GM12878 (cell line): ENCODE data around the gene HSPB7. TPM values are rescaled to one million over a fixed set of nuclear protein-coding genes. Genes with fewer than 3 reads are reported as not detected.

ENCODE experiments used
- ATAC-seq: fragments of 200-7000 bp; cut with Tn5 transposase; 3 replicates; pipeline ENCODE4 v1.9.1; 2020; ENCODE audit warnings: mild to moderate bottlenecking, moderate library complexity
- BruUV-seq: library from RNA; stranded (reverse); fragments of 400-500 nt; replicated peaks from 2 replicates; lab custom pipeline; 2021; lab: Mats Ljungman, UMichigan
- CTCF ChIA-PET: fragments of 300-600 bp; sonication (Branson Sonifier 250); formaldehyde crosslinking; extraction: SDS; loops from one replicate; lab custom pipeline; 2021; ENCODE audit warnings: inconsistent platforms; lab: Yijun Ruan, JAX
- POLR2A ChIA-PET: fragments of 350-600 bp; formaldehyde crosslinking; extraction: SDS; loops from one replicate; lab custom pipeline; 2021; ENCODE audit warnings: inconsistent platforms; lab: Charles Lee
- RAD21 ChIA-PET: fragments of 300-600 bp; sonication (Branson Sonifier 250); formaldehyde crosslinking; loops from one replicate; lab custom pipeline; 2023; ENCODE audit warnings: antibody characterized with exemption; ENCODE audit not compliant: unreplicated experiment; lab: Charles Lee
- SMC1A ChIA-PET: fragments of 300-600 bp; sonication (Branson Sonifier 250); formaldehyde crosslinking; loops from one replicate; lab custom pipeline; 2023; ENCODE audit not compliant: unreplicated experiment, uncharacterized antibody; lab: Charles Lee
- DNase-seq: peaks from one replicate; pipeline ENCODE4 v3.0.0-alpha.2; 2011; ENCODE audit warnings: low read depth, low spot score
- FAIRE-seq: peaks from 3 replicates; lab custom pipeline; 2011; peaks lifted over from hg19 to GRCh38; lab: Jason Lieb, UNC
- H2AFZ ChIP-seq: 2 replicates; pipeline ENCODE4 v1.6.0; 2011; ENCODE audit warnings: low read depth, low read length, control low read depth; ENCODE audit not compliant: control insufficient read depth
- H3K27ac ChIP-seq: 2 replicates; pipeline ENCODE4 v1.5.1; 2011; ENCODE audit warnings: control low read depth; ENCODE audit not compliant: control insufficient read depth, insufficient read depth
- H3K27me3 ChIP-seq, 2 experiments: replicated peaks in 1 of 2; 2 replicates each; pipeline versions ENCODE4 v1.6.0 to v1.6.1; 2011; ENCODE audit warnings: low read length in 1 of 2; ENCODE audit not compliant: control insufficient read depth in 2 of 2, insufficient read depth in 2 of 2
- H3K36me3 ChIP-seq, 2 experiments: 2 replicates each; pipeline ENCODE4 v1.5.1; 2011; ENCODE audit warnings: low read length in 1 of 2; ENCODE audit not compliant: control insufficient read depth in 2 of 2, insufficient read depth in 2 of 2
- H3K4me1 ChIP-seq: 2 replicates; pipeline ENCODE4 v1.6.1; 2011; ENCODE audit warnings: mild to moderate bottlenecking, low read length, moderate library complexity, mixed read lengths; ENCODE audit not compliant: control insufficient read depth, insufficient read depth
- H3K4me2 ChIP-seq: 2 replicates; pipeline ENCODE4 v1.6.0; 2011; ENCODE audit warnings: control low read depth; ENCODE audit not compliant: control insufficient read depth, insufficient read depth
- H3K4me3 ChIP-seq: fragments of 200-600 bp; sonication (generic); 2 replicates; pipeline ENCODE4 v1.5.1; 2016
- H3K79me2 ChIP-seq: 2 replicates; pipeline ENCODE4 v1.6.0; 2011; ENCODE audit warnings: low read length; ENCODE audit not compliant: control insufficient read depth, insufficient read depth
- H3K9ac ChIP-seq: 2 replicates; pipeline ENCODE4 v1.8.0; 2011; ENCODE audit warnings: low read length, control low read depth, mixed read lengths; ENCODE audit not compliant: control insufficient read depth, insufficient read depth
- H3K9me3 ChIP-seq: replicated peaks from 3 replicates; pipeline ENCODE4 v1.5.1; 2011; ENCODE audit warnings: mild to moderate bottlenecking, low read length; ENCODE audit not compliant: control insufficient read depth, insufficient read depth
- H4K20me1 ChIP-seq: 2 replicates; pipeline ENCODE4 v1.6.0; 2011; ENCODE audit not compliant: control insufficient read depth, insufficient read depth
- CREB1 ChIP-seq: IDR thresholded peaks from 2 replicates; pipeline ENCODE4 v1.6.1; 2012; ENCODE audit warnings: low read depth, mild to moderate bottlenecking, inconsistent platforms
- CREM ChIP-seq: IDR thresholded peaks from 2 replicates; pipeline ENCODE4 v1.6.1; 2014; ENCODE audit warnings: antibody characterized with exemption, low read depth
- HCFC1 ChIP-seq: fragments of 150-350 bp; IDR thresholded peaks from 2 replicates; pipeline ENCODE4 v1.6.1; 2014; ENCODE audit warnings: low read length
- KDM1A ChIP-seq: fragments of 200-600 bp; sonication (generic); IDR thresholded peaks from 2 replicates; pipeline ENCODE4 v1.6.1; 2016; ENCODE audit warnings: borderline replicate concordance
- MTA3 ChIP-seq: IDR thresholded peaks from 2 replicates; pipeline ENCODE4 v1.6.1; 2012; ENCODE audit warnings: low read length, inconsistent platforms, borderline replicate concordance
- POLR2A ChIP-seq: IDR thresholded peaks from 2 replicates; pipeline ENCODE4 v1.6.1; 2011; ENCODE audit warnings: low read depth, mild to moderate bottlenecking, low read length
- RAD21 ChIP-seq: IDR thresholded peaks from 2 replicates; pipeline ENCODE4 v1.6.1; 2011; ENCODE audit warnings: mild to moderate bottlenecking, low read depth, low read length, moderate library complexity; ENCODE audit not compliant: insufficient read depth
- SMAD5 ChIP-seq: IDR thresholded peaks from 2 replicates; pipeline ENCODE4 v1.6.1; 2016; ENCODE audit warnings: antibody characterized with exemption, low read depth
- ZNF384 ChIP-seq: IDR thresholded peaks from 2 replicates; pipeline ENCODE4 v1.6.1; 2012; ENCODE audit warnings: low read depth, mild to moderate bottlenecking, low read length, improper control_type of control experiment, borderline replicate concordance
- WGBS: methylation state at CpG from one replicate; pipeline ENCODE4 v1.1.6; 2016; ENCODE audit warnings: low lambda C conversion rate; ENCODE audit not compliant: insufficient replicate concordance, insufficient coverage; ENCODE audit errors: missing lambda C conversion rate; 5-methylcytosine and 5-hydroxymethylcytosine counted together
- in situ Hi-C: fragments of 300-500 bp; cut with MboI; formaldehyde crosslinking; loops from 9 replicates; pipeline ENCODE4 v1.14.3; 2018; ENCODE audit warnings: mixed read lengths
- intact Hi-C: fragments of 100-400 bp; cut with micrococcal nuclease; formaldehyde crosslinking; loops from one replicate; pipeline ENCODE4 v1.14.2; 2022; ENCODE audit not compliant: unreplicated experiment
- polyA plus RNA-seq, 11 experiments: library from polyadenylated mRNA; depleted of rRNA in 4 of 11; unstranded in 6 of 11; stranded (reverse) in 5 of 11; fragments of >200 nt; fragmentation: Nextera tagmentation in 4 of 11; fragmentation: Illumina TruSeq in 1 of 11; extraction: Ambion mirVana in 4 of 11; extraction: Trizol in 1 of 11; gene quantifications; 1 replicate in 1 of 11; 2 replicates in 10 of 11; pipeline versions ENCODE4 v1.2.1 to v1.2.3, GENCODE V29; 2011 to 2016; ENCODE audit warnings: inconsistent platforms in 2 of 11, missing spikeins in 2 of 11, low read depth in 1 of 11
- total RNA-seq, 4 experiments: library from RNA; depleted of rRNA in 3 of 4; stranded (reverse); fragments of >200 nt in 3 of 4; fragmentation: Illumina TruSeq in 1 of 4; extraction: Trizol in 1 of 4; gene quantifications; 2 replicates each; pipeline versions ENCODE4 v1.2.1 to v1.2.3, GENCODE V29; 2013 to 2021
- TF ChIP-seq, protein P1 (sequence below): IDR thresholded peaks from 2 replicates; pipeline ENCODE4 v1.6.1; 2012; ENCODE audit warnings: low read length, inconsistent platforms
- TF ChIP-seq, protein P2 (sequence below): fragments of 450-650 bp; IDR thresholded peaks from 2 replicates; pipeline ENCODE4 v1.6.1; 2017; ENCODE audit warnings: borderline replicate concordance
- TF ChIP-seq, protein P3 (sequence below): IDR thresholded peaks from 2 replicates; pipeline ENCODE4 v1.6.1; 2012; ENCODE audit warnings: low read depth, low read length, improper control_type of control experiment
- TF ChIP-seq, protein P4 (sequence below), 3 experiments: IDR thresholded peaks in 2 of 3; conservative IDR thresholded peaks in 1 of 3; 2 replicates each; pipeline ENCODE4 v1.5.1; 2011; ENCODE audit warnings: low read depth in 3 of 3, low read length in 3 of 3, mild to moderate bottlenecking in 3 of 3, control low read depth in 2 of 3, moderate library complexity in 2 of 3, inconsistent platforms in 1 of 3, mixed read lengths in 1 of 3; ENCODE audit not compliant: control insufficient read depth in 2 of 3, insufficient read depth in 1 of 3; ENCODE audit errors: extremely low read depth in 1 of 3
- TF ChIP-seq, protein P5 (sequence below): fragments of 450-650 bp; IDR thresholded peaks from 2 replicates; pipeline ENCODE4 v1.6.1; 2014; ENCODE audit warnings: mild to moderate bottlenecking
- TF ChIP-seq, protein P6 (sequence below): IDR thresholded peaks from 2 replicates; pipeline ENCODE4 v1.6.1; 2012; ENCODE audit warnings: low read depth, low read length, improper control_type of control experiment

Gene HSPB7
- total and polyA plus RNA-seq, 10 of the 15 experiments (the other 5 are each of a cell fraction or from before 2014, with no cell fraction given): 0.34 TPM; not detected in 9

DNA sequence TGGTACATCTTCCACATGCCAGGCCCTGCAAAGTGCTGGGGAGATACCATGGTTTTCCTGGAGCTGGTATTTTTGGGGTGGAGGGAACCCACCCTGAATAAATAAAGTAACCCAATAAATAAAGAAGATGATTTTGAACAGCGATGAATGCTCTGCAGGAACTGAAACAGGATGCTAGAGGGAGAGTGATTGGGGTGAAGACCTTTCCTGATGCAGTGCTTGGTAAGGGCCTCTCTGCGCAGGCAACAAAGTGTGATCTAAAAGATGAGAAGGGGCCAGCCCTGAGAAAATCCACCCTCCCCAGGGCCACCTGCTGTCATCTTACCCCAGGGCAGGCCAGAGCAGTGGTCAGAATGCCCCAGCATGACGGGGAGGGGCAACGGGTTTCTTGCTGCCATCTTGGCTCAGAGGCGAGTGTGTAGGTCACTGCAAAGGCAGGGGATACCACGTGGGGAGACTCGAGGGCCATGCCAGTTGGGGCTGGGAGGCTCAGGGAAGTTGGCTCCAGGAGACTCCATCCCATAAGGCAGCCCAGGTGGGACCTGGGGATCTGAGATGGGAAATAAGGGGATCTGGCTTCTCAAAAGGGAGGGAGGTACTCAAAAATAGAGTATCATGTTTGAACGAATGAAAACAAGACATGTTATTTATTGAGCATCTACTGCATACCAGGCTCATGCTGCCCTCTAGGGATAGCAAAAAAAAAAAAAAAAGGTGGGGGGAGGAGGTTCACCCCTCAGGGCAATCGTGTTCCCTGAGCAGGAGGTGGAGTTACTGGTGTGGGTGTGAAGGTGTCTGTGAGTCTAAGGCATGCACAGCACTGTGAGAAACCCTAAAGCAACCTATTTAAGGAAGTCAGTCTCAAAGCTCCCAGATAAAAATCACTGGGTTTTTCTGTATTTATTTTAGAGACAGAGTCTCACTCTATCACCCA is 11.0 kb downstream of the HSPB7 start:
- ChIA-PET CTCF (interaction anchor here (0.5 to 7.5 kb wide), 43 partner anchors 9 to 313 kb away, joined by 3 to 81 read pairs (median 4); partner anchors contain the start of genes CLCNKA, CLCNKB, HSPB7 and UQCRHL), POLR2A (interaction anchor here (0.8 to 1.0 kb wide), 3 partner anchors 42 to 190 kb away, joined by 3 to 7 read pairs (median 3); no protein-coding TSS in a partner anchor), SMC1A (interaction anchor here (0.7 to 6.5 kb wide), 31 partner anchors 9 to 233 kb away, joined by 3 to 57 read pairs (median 3); partner anchors contain the start of gene ZBTB17), RAD21 (interaction anchor here (0.6 to 4.2 kb wide), 33 partner anchors 9 to 216 kb away, joined by 3 to 26 read pairs (median 4); partner anchors contain the start of genes UQCRHL and ZBTB17)
- Histone ChIP-seq H3K9ac (no peak overlapping the region), H3K9me3 (no peaks in the 10 kb centered on the region), H3K4me1 (peaks cover 20% of the 10 kb centered on the region), H3K79me2 (no peaks in the 10 kb centered on the region), H4K20me1 (no peaks in the 10 kb centered on the region), H3K27me3 (no peaks in the 10 kb centered on the region; a peak in 1 of 4 replicates), H3K4me2 (0 out of 2 replicates have a peak overlapping the region, but pooled peaks have one; percentile 30), H3K27ac (no peak overlapping the region), H3K4me3 (no peak overlapping the region), H2AFZ (no peak overlapping the region), H3K36me3 (no peaks in the 10 kb centered on the region)
- no TSS peak for BruUV-seq
- ATAC-seq (peak; percentile 81), DNase-seq (peak; percentile 24), FAIRE-seq (no peak)
- intact Hi-C loops: loop anchor here (2.0 to 5.0 kb wide), 2 partner anchors 192 to 205 kb away; no protein-coding TSS in a partner anchor
- in situ Hi-C loops: no loop called here
- WGBS: 33% methylated on average over 9 of the region's 9 CpGs
- TF ChIP-seq, protein P1, sequence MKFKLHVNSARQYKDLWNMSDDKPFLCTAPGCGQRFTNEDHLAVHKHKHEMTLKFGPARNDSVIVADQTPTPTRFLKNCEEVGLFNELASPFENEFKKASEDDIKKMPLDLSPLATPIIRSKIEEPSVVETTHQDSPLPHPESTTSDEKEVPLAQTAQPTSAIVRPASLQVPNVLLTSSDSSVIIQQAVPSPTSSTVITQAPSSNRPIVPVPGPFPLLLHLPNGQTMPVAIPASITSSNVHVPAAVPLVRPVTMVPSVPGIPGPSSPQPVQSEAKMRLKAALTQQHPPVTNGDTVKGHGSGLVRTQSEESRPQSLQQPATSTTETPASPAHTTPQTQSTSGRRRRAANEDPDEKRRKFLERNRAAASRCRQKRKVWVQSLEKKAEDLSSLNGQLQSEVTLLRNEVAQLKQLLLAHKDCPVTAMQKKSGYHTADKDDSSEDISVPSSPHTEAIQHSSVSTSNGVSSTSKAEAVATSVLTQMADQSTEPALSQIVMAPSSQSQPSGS: no peak
- TF ChIP-seq ZNF384 (peak; percentile 53; the same call in 1 of the 2 replicates), HCFC1 (no peak), CREB1 (no peak), SMAD5 (no peak), CREM (no peak), KDM1A (no peak), POLR2A (no peak), MTA3 (no peak), RAD21 (peak; percentile 58)
- TF ChIP-seq, protein P2, sequence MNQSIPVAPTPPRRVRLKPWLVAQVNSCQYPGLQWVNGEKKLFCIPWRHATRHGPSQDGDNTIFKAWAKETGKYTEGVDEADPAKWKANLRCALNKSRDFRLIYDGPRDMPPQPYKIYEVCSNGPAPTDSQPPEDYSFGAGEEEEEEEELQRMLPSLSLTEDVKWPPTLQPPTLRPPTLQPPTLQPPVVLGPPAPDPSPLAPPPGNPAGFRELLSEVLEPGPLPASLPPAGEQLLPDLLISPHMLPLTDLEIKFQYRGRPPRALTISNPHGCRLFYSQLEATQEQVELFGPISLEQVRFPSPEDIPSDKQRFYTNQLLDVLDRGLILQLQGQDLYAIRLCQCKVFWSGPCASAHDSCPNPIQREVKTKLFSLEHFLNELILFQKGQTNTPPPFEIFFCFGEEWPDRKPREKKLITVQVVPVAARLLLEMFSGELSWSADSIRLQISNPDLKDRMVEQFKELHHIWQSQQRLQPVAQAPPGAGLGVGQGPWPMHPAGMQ: no peak
- TF ChIP-seq, protein P3, sequence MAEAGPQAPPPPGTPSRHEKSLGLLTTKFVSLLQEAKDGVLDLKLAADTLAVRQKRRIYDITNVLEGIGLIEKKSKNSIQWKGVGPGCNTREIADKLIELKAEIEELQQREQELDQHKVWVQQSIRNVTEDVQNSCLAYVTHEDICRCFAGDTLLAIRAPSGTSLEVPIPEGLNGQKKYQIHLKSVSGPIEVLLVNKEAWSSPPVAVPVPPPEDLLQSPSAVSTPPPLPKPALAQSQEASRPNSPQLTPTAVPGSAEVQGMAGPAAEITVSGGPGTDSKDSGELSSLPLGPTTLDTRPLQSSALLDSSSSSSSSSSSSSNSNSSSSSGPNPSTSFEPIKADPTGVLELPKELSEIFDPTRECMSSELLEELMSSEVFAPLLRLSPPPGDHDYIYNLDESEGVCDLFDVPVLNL: no peak
- TF ChIP-seq, protein P4, sequence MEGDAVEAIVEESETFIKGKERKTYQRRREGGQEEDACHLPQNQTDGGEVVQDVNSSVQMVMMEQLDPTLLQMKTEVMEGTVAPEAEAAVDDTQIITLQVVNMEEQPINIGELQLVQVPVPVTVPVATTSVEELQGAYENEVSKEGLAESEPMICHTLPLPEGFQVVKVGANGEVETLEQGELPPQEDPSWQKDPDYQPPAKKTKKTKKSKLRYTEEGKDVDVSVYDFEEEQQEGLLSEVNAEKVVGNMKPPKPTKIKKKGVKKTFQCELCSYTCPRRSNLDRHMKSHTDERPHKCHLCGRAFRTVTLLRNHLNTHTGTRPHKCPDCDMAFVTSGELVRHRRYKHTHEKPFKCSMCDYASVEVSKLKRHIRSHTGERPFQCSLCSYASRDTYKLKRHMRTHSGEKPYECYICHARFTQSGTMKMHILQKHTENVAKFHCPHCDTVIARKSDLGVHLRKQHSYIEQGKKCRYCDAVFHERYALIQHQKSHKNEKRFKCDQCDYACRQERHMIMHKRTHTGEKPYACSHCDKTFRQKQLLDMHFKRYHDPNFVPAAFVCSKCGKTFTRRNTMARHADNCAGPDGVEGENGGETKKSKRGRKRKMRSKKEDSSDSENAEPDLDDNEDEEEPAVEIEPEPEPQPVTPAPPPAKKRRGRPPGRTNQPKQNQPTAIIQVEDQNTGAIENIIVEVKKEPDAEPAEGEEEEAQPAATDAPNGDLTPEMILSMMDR (IDR thresholded peaks at IDR 0.05 in 2 of 3, conservative IDR thresholded peaks at IDR 0.05 in 1 of 3; ENCODE audit: control insufficient read depth in 2 of 3, extremely low read depth in 1 of 3, insufficient read depth in 1 of 3, low read depth in 3 of 3, low read length in 3 of 3): peak; percentile 17 to 43 (median 34); a peak in 3 of 6 replicates
- TF ChIP-seq, protein P5, sequence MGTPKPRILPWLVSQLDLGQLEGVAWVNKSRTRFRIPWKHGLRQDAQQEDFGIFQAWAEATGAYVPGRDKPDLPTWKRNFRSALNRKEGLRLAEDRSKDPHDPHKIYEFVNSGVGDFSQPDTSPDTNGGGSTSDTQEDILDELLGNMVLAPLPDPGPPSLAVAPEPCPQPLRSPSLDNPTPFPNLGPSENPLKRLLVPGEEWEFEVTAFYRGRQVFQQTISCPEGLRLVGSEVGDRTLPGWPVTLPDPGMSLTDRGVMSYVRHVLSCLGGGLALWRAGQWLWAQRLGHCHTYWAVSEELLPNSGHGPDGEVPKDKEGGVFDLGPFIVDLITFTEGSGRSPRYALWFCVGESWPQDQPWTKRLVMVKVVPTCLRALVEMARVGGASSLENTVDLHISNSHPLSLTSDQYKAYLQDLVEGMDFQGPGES: no peak
- TF ChIP-seq, protein P6, sequence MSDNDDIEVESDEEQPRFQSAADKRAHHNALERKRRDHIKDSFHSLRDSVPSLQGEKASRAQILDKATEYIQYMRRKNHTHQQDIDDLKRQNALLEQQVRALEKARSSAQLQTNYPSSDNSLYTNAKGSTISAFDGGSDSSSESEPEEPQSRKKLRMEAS: no peak
